Hepatocyte (in vitro differentiated cells): ENCODE data around the gene IL17B. TPM values are rescaled to one million over a fixed set of nuclear protein-coding genes. Genes with fewer than 3 reads are reported as not detected.
A peak's percentile ranks its signal among the peaks of the same experiment; 100 is the strongest.

Experiments
- DNase-seq: peaks from one replicate; pipeline ENCODE4 v3.0.0-alpha.2; 2016; ENCODE audit warnings: low spot score
- H2AFZ ChIP-seq: fragments of 200-600 bp; sonication (generic); 2 replicates; pipeline ENCODE4 v1.6.0; 2016; ENCODE audit warnings: antibody characterized with exemption, mild to moderate bottlenecking
- H3K27ac ChIP-seq: fragments of 200-600 bp; sonication (generic); 2 replicates; pipeline ENCODE4 v1.5.1; 2016; ENCODE audit warnings: mild to moderate bottlenecking
- H3K27me3 ChIP-seq: fragments of 200-600 bp; sonication (generic); 2 replicates; pipeline ENCODE4 v1.6.1; 2016
- H3K36me3 ChIP-seq: fragments of 200-600 bp; sonication (generic); replicated peaks from 2 replicates; pipeline ENCODE4 v1.5.1; 2016; ENCODE audit warnings: low read depth; ENCODE audit not compliant: insufficient read depth
- H3K4me1 ChIP-seq: fragments of 200-600 bp; sonication (generic); 2 replicates; pipeline ENCODE4 v1.5.1; 2016; ENCODE audit warnings: mild to moderate bottlenecking, moderate library complexity; ENCODE audit not compliant: insufficient read depth
- H3K4me2 ChIP-seq: fragments of 200-600 bp; sonication (generic); 2 replicates; pipeline ENCODE4 v1.6.0; 2016
- H3K4me3 ChIP-seq: fragments of 200-600 bp; sonication (generic); 2 replicates; pipeline ENCODE4 v1.5.1; 2016; ENCODE audit warnings: mild to moderate bottlenecking
- H3K79me2 ChIP-seq: fragments of 200-600 bp; sonication (generic); 2 replicates; pipeline ENCODE4 v1.6.0; 2017; ENCODE audit warnings: mild to moderate bottlenecking
- H3K9me2 ChIP-seq: fragments of 200-600 bp; sonication (generic); replicated peaks from 2 replicates; pipeline ENCODE4 v1.6.0; 2017; ENCODE audit warnings: mild to moderate bottlenecking; ENCODE audit not compliant: insufficient read depth
- H3K9me3 ChIP-seq: fragments of 200-600 bp; sonication (generic); 2 replicates; pipeline ENCODE4 v1.5.1; 2016; ENCODE audit warnings: low read depth, mild to moderate bottlenecking
- H4K20me1 ChIP-seq: fragments of 200-600 bp; sonication (generic); 2 replicates; pipeline ENCODE4 v1.6.0; 2016; ENCODE audit warnings: mild to moderate bottlenecking; ENCODE audit not compliant: insufficient read depth, poor library complexity, severe bottlenecking
- EZH2 ChIP-seq: fragments of 200-600 bp; sonication (generic); IDR thresholded peaks from 2 replicates; pipeline ENCODE4 v1.6.1; 2016; ENCODE audit warnings: antibody characterized with exemption, mild to moderate bottlenecking, borderline replicate concordance
- EZH2phosphoT487 ChIP-seq: fragments of 200-600 bp; sonication (generic); IDR thresholded peaks from one replicate; pipeline ENCODE4 v1.6.1; 2018; ENCODE audit warnings: antibody characterized with exemption, mild to moderate bottlenecking, low read depth, moderate library complexity; ENCODE audit not compliant: unreplicated experiment, severe bottlenecking
- WGBS: methylation state at CpG from one replicate; pipeline ENCODE4 v1.1.6; 2016; ENCODE audit warnings: low lambda C conversion rate; ENCODE audit errors: missing lambda C conversion rate; 5-methylcytosine and 5-hydroxymethylcytosine counted together
- polyA plus RNA-seq: library from polyadenylated mRNA; unstranded; fragments of >200 nt; fragmentation: Nextera tagmentation; extraction: Ambion mirVana; gene quantifications from 2 replicates; pipeline ENCODE4 v1.2.1, GENCODE V29; 2016
- total RNA-seq: library from RNA; depleted of rRNA; stranded (reverse); fragments of >200 nt; gene quantifications from 2 replicates; pipeline ENCODE4 v1.2.3, GENCODE V29; 2014
- TF ChIP-seq, protein P1 (sequence below): fragments of 200-600 bp; sonication (generic); IDR thresholded peaks from 2 replicates; pipeline ENCODE4 v1.5.1; 2016; ENCODE audit warnings: antibody characterized with exemption, mild to moderate bottlenecking; ENCODE audit not compliant: poor library complexity

Gene IL17B
- total and polyA plus RNA-seq, 2 experiments from 2014 or later, result not detected

DNA sequence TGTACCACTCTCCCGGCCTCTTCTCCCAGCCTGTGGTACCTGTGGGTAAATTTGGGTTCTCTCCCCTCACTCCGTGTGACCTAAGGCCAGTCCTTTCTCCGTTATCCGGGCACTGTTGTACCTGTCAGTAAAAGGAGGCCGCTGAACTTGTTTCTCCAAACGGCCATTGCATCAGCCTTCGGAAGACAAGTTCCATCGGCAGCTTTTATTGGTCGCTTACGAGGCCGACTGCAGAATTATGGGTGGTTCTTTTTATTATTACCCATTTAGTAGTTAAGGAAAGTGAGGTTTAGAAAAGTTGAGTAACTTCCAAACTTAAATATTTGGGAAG lies 33.2 kb downstream of the IL17B start:
- peak; percentile 44 for DNase-seq
- no peaks in the 10 kb centered on the region for H3K9me2 ChIP-seq
- peak overlapping the region; percentile 49 for H3K4me3 ChIP-seq
- H4K20me1 ChIP-seq, result no peaks in the 10 kb centered on the region
- TF ChIP-seq EZH2phosphoT487, result no peak
- TF ChIP-seq, protein P1, sequence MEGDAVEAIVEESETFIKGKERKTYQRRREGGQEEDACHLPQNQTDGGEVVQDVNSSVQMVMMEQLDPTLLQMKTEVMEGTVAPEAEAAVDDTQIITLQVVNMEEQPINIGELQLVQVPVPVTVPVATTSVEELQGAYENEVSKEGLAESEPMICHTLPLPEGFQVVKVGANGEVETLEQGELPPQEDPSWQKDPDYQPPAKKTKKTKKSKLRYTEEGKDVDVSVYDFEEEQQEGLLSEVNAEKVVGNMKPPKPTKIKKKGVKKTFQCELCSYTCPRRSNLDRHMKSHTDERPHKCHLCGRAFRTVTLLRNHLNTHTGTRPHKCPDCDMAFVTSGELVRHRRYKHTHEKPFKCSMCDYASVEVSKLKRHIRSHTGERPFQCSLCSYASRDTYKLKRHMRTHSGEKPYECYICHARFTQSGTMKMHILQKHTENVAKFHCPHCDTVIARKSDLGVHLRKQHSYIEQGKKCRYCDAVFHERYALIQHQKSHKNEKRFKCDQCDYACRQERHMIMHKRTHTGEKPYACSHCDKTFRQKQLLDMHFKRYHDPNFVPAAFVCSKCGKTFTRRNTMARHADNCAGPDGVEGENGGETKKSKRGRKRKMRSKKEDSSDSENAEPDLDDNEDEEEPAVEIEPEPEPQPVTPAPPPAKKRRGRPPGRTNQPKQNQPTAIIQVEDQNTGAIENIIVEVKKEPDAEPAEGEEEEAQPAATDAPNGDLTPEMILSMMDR, result no peak
- TF ChIP-seq EZH2, result no peak
- under 1% methylated on average over 11 of the region's 11 CpGs for WGBS
- no peaks in the 10 kb centered on the region for H3K9me3 ChIP-seq
- peak overlapping the region; percentile 83 for H3K4me2 ChIP-seq
- no peaks in the 10 kb centered on the region for H3K36me3 ChIP-seq
- H3K27ac ChIP-seq, result peak overlapping the region; percentile 54
- H3K79me2 ChIP-seq, result peaks cover 40% of the 10 kb centered on the region
- peaks cover 6% of the 10 kb centered on the region for H3K4me1 ChIP-seq
- no peaks in the 10 kb centered on the region for H3K27me3 ChIP-seq
- H2AFZ ChIP-seq, result peak overlapping the region; percentile 25

DNA sequence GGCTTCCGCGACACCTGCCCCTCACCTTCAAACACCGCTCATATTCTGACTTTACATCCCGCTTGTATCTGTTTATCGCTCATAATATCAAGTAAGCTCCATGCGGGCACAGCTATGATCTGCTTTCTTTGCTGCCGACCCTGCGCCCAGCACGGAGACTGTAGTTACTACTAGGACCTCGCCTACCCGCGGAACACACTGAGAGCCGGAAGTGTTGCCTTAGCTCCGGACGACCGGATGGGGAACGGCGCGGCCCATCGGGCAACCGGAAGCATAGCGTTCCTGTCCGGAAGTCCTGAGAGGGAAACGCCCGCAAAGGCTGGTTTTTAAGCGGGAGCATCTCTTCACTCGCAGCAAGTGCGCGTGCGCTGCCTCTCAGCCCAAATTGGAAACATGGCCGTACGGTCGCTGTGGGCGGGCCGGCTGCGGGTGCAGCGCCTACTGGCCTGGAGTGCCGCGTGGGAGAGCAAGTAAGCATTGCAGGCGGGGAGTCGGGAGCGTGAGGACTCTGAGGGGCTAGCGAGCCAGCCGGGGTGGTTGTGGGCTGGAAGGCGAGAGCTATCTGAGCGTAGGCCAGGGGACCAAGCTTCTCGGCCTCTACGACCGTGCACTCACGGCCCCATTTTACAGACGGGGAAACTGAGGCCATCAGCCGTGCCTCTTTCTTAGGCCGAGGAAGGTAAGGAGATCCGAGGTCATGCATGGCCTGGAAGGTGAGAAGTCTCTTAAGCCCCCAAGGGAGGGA lies 33.8 kb downstream of the IL17B start, which contains the start of gene GRPEL2:
Gene GRPEL2 (plus strand): TSS at position 353 of the 745 bp plus-strand sequence. CDS start 41 bp downstream, at position 394.
- Histone ChIP-seq H2AFZ (peak within 1 kb of the TSS; percentile 88), H3K4me2 (peak within 1 kb of the TSS; percentile 83), H3K4me1 (peaks cover 6% of the 10 kb centered on the region), H3K79me2 (peaks cover 36% of the 10 kb centered on the region), H3K9me2 (no peaks in the 10 kb centered on the region), H3K27ac (peak within 1 kb of the TSS; percentile 90), H4K20me1 (no peaks in the 10 kb centered on the region), H3K9me3 (no peaks in the 10 kb centered on the region), H3K4me3 (peak within 1 kb of the TSS; percentile 49), H3K36me3 (no peaks in the 10 kb centered on the region), H3K27me3 (no peaks in the 10 kb centered on the region)
- TF ChIP-seq, protein P1, result no peak
- no peak for TF ChIP-seq EZH2
- TF ChIP-seq EZH2phosphoT487, result no peak
- WGBS, result 1% methylated on average over 53 of the region's 54 CpGs
- DNase-seq, result peak; percentile 98

DNA sequence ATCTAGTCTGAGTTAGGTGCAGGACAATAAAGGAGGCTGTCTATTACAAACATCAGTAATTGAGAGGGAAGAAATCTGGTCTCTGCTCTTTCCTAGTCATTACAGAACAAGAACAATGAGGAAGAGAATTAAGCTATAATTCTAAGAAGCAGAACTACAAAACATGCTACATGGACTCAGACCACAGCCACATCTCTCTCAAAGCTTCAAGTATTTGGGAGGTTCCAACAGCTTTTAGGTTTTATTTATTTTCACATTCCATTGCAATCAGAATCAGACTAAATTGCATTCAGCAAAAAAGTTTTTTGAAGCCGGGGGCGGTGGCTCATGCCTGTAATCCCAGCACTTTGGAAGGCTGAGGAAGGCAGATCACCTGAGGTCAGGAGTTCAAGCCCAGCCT lies 34.9 kb downstream of the IL17B start:
- peak overlapping the region; percentile 78 for H3K4me2 ChIP-seq
- H3K27ac ChIP-seq, result peak overlapping the region; percentile 90
- H3K79me2 ChIP-seq, result peaks cover 35% of the 10 kb centered on the region
- TF ChIP-seq, protein P1, result no peak
- H3K4me3 ChIP-seq, result no peak overlapping the region
- no peak for DNase-seq
- H3K9me3 ChIP-seq, result no peaks in the 10 kb centered on the region
- no peaks in the 10 kb centered on the region for H3K9me2 ChIP-seq
- H3K36me3 ChIP-seq, result no peaks in the 10 kb centered on the region
- H3K27me3 ChIP-seq, result no peaks in the 10 kb centered on the region
- no peaks in the 10 kb centered on the region for H4K20me1 ChIP-seq
- 87% methylated on average over 2 of the region's 2 CpGs for WGBS
- peaks cover 6% of the 10 kb centered on the region for H3K4me1 ChIP-seq
- peak overlapping the region; percentile 88 for H2AFZ ChIP-seq
